GM21447 (cell line): Measurements from ENCODE around the gene DENND1A.
"Not testable (repeated sequence)": the region's sequence is repeated elsewhere in the genome, so short reads cannot be mapped to it uniquely, and the experiment has no call there.

Source experiments
- ATAC-seq: cut with Tn5 transposase; IDR thresholded peaks from one replicate; pipeline ENCODE4 v1.9.1; 2021; ENCODE audit not compliant: unreplicated experiment

DENND1A gene

DNA sequence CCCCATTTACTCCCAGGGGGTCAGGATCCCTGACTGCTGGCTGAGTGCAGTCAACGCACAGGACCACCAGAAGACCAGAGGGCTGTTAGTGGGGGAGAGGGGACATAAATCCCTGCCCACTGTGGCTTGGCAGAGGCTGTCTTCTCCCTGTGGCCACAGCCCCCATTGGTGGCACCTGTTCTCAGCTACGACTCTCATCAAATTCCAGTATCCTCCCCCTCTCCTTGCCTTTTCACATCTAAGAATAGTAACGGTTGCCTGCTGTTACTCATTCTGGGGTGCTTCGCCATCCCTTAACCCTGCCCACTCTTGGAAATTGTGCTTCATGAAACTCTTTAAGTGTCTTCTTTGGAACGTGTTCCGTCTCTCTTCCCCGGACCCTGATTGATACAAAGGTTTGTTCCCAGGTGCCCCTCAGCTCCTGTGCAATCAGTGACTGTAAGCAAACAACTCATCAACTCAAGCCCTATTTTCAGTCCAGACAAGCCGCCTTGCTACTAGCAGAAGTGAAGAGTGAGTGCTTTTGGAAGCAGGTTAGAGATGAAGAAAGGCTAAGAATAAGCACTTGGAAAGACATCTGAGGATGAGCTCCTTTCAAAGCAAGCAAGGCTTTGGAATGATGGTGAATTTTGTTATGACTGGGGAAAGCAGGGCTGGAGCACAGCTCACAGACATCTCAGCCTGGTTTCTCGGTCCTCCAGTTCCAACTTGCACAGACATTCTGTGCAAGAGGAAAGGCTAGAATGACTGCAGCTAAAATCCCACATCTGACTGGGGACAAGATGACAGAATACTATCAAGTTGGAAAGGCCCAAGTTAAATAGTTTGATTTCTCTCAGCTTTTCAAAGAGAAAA, 22.9 kb upstream of the DENND1A start:
- ATAC-seq: no peak

DNA sequence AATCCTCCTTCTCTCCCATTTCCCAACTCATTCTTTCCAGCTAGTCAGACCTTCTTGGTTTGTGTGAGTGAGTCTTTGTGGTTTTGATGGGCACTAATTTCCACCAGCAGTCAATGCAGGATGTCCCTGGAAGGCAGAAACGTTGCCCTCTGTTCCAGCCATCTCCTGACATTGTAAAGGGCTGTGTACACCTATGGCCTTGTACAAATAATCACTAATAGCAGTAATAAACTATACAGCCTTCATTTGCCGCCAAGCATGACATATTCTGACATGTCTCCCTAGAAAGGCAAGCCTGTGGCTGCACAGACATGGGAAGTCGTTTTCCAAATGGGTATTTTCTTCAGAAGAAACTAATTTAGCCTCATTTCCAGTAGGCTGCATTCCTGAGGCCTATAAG, 18.4 kb upstream of the DENND1A start:
- no peak for ATAC-seq

DNA sequence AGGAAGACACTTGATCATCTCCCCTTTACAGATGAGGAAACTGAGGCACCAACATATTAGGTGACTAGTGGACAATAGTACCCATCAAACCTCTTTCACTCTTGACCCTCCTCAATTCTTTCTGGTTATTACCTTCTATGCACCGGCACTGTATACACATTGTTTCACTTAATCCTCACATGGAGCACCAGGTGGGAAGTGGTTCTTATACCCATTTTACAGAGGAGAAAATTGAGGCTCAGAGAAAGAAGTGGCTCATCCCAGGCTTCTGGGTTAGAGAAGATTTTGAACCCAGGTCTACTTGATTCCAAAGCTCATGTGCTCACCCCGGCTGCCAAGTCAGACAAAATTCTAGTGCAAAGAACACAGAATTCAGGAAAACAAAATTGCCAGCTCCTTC, 17.4 kb upstream of the DENND1A start:
- ATAC-seq: no peak

DNA sequence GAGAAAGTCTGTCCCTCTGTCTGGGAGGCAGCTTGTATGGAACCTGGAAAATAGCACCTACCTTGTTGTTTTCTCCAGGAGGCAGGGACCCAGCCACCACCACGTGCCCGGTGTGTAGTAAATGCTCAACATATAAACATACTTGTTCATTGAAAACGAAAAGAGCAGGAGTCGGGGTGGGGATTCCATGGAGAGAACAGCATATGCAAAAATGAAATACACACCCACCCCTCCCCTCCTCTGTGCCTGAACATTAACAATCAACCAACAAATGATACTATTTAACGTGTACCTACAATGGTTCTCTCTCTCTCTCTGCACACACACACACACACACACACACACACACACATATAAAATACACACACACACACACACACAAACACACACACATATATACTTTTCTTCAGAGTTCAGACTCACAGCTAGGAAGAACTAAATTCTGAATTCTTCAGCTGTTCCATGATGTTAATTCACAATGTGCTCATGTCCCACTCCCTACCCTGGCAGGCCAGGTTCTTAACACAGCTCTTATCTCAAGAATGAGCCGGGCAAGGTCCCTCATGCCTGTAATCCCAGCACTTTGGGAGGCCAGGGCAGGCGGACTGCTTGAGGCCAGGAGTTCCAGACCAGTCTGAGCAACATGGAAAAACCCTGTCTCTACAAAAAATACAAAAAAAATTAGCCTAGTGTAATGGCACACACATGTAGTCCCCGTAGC, 16.3 kb upstream of the DENND1A start:
- no peak for ATAC-seq

DNA sequence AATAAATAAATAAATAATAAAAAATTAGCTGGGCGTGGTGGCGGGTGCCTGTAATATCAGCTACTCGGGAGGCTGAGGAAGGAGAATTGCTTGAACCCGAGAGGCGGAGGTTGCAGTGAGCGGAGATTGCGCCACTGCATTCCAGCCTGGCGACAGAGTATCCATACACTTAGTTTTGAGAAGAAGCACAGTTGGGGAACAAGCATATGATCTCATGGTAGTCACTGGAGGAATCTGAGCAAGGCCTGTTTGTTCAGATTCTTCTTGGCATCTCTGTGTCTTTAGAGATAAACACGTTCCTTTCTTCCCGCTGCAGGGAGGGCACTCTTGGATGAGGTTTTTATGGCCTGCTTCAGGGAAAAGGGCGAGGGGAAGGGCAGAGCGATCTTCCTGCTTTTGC, 15.6 kb upstream of the DENND1A start:
- no peak for ATAC-seq

DNA sequence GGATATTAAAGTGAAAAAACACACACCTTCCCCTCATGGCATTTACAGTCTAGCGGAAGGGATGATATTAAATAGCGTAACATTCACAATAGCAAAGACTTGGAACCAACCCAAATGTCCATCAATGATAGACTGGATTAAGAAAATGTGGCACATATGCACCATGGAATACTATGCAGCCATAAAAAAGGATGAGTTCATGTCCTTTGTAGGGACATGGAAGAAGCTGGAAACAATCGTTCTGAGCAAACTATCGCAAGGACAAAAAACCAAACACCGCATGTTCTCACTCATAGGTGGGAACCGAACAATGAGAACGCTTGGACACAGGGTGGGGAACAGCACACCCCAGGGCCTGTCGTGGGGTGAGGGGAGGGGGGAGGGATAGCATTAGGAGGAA, 14.5 kb upstream of the DENND1A start:
- ATAC-seq: not testable (repeated sequence)

DNA sequence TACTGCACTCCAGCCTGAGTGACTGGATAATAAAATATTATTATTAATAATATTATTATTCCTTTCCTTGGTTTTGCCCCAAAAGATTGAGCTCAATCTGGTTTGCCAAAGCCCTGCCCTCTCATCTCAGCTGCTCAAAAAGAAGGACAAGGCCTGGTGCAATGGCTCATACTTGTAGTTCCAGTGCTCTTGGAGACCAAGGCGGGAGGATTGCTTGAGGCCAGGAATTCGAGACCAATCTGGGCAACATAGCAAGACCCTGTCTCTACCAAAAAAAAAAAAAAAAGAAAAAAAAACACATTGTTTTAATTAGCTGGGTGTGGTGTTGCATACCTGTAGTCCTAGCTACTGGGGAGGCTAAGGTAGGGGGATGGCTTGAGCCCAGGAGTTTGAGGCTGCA, 13.7 kb upstream of the DENND1A start:
- ATAC-seq: no peak

DNA sequence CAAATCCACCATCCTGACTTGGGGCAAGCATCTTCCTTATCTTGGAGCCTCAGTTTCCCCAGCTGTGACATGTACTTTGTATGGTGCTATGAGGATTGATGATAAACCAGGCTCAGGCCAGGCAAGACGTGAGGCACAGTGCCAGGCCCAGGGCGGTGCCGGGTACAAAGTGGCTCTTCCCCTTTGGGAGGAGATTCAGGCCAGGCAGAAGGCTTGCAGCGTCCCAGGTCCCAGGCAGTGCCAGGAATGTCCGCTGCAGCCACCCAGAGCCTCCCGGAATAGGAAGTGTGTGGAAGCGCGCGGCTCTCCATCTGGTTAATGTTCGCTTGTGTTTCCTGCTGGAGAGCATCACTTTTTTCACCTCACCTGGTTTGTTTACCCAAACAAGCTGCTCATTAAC, 12.6 kb upstream of the DENND1A start:
- no peak for ATAC-seq

DNA sequence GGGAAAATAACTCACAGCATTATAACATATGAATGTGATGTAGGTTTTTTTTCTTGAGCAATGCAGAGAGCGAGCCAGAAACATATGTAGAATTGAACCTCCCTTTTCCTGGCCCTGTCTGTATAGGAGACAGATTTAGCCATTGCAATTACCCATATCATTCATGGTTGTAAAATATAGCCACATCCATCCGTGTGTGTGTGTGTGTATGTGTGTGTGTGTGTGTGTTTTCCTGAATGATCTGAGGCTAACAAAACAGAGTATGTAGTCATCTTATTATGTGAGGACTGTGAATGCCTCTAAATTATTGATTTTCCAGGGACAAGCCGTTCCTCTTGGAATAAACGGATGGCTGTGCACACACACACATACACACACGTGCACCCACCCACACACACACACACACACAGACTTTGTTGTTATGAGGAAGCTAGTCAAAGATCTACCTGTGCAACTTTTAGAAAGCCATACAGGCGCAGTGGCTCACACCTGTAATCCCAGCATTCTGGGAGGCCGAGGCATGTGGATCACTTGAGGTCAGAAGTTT, 11.7 kb upstream of the DENND1A start:
- no peak for ATAC-seq

DNA sequence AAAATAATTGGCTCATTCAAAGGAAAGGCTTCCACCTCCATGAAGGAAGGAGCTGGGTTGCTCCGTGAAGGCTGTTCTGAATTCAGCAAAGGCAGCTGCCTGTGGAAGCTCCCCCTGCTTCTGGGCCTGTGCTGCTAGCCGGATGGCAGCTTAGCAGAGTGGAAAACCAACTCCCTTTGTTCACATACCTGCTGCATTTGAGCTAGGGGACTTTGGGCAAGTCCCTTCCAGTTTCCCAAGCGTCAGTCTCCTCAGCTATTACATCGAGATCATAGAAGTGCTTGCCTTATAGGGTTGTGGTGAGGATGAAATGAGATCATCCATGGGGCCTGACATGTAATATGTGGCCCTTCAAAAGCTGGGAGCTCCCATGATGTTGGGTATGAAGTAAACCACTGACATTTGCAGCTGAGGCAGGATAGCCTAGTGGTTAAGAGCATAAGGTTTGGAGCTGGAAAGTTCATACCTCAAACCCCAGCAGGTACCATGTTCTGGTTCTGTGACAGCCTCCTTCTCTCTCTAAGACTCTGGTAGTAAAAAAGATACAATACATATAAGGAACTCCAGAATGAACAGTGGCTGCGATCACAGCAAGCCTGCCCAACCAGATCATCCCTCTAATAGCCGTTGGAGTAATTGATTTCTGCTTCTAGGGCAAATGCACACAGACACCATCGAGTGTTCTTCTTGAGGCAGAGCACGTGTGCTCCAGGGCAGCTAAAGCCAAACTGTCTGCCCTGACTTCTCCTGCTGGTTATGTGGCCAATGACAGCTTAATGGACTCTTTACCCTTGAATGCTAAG, 11.0 kb upstream of the DENND1A start:
- ATAC-seq: no peak

DNA sequence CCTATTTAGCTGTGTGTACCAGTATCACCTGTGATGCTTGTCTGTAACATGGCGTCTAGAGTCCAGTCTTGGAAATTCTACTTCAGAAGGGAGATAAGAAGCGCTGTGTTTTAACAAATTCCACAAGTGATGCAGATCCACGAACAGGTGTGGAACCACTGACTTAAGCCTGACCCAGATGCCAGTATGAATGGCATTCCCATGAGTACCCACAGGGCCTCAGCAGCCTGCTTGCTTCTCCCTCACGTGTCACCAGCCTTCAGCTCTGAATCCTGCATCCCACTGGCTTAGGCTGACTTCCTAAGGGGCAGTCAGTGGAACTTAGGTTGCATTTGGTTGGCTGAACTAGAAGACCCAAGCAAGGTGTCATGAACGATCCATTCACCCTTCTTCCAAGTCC, 8.5 kb upstream of the DENND1A start:
- ATAC-seq: no peak

DNA sequence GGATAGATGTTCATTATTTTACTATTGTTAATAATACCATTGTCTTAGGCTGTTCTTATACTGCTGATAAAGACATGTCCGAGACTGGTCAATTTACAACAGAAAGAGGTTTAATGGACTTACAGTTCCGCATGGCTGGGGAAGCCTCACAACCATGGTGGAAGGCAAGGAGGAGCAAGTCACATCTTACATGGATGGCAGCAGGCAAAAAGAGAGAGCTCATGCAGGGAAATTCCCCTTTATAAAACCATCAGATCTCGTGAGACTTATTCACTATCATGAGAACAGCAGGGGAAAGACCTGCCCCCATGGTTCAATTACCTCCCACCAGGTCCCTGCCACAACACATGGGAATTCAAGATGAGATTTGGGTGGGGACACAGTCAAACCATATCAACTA, 6.6 kb upstream of the DENND1A start:
- not testable (repeated sequence) for ATAC-seq

DNA sequence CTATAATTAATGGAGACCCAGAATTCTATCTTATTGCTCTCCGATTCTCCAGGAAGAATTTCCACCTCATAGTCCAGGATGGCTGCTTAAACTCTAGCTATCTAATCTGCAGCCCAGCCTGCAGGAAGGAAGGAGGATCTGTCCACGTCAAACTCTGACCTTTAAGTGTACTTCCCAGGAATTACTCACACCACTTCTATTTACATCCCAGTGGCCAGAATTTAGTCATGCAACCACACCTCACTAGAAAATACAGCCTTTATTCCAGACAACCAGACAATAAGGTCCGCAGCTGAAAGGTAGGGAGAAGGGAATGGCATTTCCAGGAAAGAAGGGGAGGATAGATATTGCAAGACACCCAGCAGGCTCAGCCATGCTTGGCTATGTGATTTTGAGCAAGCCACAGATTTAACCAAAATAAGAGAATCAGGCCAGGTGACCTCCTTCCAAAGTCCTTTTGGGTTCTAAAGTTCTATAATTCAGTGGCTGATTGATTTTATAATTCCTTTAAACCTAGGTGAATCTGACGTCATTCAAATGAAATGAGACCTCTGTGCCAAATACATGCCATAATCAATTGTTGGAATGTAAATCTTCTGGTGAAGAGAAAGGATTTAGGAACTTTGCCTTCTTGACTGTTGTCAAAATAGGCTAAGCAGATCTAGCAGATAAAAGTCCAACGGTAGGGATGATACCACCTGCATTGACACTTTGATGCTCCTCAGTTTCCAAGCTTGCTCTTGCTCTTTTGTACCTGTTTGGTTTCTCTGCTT, 3.7 kb upstream of the DENND1A start:
- ATAC-seq: no peak

DNA sequence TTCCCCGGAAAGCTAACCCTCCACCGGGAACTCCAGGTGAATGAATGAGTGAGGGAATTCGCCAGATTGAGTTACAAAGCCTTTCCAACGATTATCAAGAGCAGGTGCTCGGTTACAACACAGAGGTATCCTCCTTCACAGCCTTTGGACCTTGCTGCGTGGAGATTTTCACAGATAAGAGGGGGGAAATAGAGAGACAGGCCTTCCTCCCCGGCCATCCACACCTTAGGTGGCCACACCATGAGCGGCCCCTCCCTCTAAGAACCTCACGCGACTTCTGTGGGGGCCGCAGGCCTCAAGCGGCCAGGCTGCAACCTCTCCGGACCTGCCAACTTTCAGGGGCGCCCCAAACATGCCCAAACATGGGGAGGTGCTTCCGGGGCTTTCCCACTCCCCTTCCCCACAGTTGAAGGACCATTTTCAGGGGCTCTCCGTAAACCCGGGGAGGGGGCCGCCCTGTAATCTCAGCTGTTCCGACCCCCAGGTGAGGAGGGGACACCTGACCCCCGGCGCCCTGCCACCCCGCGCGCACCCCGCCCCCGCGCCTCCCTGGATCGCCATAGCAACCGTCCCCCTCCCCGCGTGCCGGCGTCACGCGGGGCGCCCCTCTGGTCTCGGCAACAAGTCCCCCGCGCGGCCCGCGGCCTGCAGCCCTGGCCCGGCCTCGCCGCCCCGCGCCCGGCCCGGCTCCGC, 603 bp downstream of the DENND1A start:
- ATAC-seq: peak; percentile 15

DNA sequence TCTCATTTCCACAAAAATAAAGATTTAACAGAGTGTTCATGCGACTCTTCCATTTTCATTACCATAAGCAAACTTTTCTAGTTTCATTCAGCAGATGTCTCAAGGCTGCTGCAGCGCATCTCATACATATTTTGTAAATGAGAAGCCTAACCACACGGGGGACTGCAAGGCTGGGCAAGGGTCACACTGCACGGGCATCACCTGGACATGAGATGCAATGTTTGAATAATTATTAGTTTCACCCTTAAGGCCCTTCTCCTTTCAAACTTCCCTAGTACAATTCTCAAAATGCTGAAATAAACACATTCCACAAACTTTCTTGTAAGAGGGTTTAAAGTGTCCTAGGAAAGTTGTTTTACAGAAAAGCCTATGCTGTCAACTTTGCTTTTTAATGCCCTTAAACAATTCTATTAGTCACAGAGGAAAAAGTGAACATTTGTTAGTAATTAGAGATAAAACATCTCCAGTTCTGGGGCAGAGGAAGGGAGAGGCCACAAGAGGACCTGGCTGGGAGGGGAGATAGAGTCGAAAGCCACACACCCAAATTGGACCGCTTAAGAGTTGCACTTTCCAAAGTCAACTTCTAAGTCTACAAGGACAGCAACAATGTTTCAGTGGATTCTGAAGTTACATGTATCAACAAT, 1.3 kb downstream of the DENND1A start:
- no peak for ATAC-seq

DNA sequence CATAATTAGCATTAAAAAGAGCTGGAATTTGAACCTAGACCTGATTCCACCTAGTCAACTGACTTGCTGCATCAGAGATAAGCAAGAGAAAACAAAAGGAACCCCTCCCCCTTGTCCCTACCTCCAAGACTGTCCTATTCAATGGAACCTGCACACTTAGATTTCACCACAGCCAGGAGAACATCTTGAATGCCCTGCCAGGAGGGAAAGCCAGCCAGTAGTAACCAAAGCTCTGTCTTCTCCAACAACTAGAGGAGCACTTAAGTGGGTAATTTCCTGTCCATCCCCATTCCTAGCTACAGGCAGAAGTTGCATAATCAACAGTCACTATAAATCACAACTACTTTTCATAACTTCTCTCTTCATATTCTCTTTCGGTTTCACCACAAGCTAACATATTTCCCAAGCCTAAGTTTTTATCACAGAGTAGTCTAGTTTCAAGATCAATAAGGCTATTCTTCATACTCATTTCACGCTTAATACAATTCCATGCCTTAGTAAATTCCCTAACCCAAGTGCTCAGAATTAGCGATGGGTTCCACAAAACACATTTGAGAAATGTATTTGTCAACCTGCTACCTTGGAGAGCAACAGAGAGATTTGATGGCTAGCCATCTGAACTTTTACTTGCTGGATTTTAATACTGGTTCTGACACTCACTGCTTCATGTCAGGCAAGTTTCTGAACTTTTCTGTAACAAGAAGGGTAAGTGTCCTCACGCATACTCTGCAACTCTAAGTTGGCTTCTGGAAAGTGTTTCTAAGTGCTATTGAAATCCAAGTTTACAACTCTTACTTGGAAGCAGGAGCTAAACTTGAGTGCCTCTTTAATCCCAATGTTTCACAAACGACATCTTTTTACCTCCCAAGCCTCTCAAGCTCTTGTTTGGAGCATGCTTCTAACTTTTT, 2.0 kb downstream of the DENND1A start:
- ATAC-seq: no peak

DNA sequence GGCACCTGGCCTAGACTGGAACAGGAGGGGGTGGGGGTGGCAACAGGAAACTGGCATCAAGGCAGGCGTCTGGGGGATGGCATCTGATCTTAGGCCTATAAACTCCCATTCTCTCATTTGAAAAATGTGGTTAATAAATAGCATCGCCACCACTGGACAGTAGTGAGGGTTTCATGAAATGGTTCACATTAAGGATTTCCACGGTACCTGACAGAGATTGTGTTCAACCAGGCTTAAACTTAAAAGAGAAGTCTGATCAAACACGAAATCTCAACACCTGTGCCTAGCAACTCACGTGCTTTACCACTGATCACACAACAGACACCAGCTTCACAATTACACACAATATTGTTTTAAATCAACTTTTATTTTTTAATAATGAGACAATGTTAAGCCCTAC, 3.0 kb downstream of the DENND1A start:
- ATAC-seq: no peak

DNA sequence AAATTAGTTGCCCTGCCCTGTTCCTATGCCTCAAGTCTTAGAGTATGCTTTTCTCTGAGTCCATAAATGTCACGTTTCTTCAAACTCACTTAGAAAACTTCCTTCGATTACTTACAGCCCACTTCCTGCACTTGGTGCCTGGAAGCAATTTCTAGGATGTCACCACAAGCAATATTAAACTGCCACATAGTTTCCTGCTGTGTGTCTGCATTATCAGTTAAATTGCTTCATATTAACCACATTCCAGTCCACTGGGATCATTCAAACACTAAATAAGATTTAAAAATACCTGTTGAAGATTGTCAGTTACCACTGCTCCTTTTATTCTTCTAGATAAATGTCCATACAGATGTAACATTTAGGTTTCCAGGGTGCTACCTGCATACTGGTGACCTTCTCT, 4.1 kb downstream of the DENND1A start:
- ATAC-seq: no peak

DNA sequence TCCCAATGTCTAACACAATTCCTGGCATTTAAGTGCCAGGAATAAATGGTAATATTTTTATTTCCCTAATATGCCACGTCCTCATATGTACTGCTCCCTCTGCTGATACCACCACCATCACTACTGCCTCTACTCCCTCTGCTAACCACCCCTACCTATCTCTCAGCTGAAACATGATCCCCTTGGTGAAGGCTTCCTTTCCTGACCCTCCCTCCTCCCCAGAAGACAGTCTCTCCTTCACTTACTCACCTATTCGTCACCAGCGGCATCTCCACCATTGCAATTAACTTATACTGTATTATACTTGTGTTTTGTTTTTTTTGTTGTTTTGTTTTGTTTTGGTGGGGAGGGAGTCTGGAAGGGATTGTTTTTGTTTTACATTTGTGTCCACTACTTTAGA, 4.8 kb downstream of the DENND1A start:
- ATAC-seq: no peak
